GM19328 (cell line): ENCODE results near the gene VIPR2.

Source experiments
- ATAC-seq: cut with Tn5 transposase; IDR thresholded peaks from one replicate; pipeline ENCODE4 v1.9.1; 2021; ENCODE audit warnings: mild to moderate bottlenecking, moderate library complexity; ENCODE audit not compliant: unreplicated experiment

The VIPR2 gene

GRCh38 chr7:159028508-159029401 lies 115.9 kb downstream of the VIPR2 start:
- no peak for ATAC-seq

DNA sequence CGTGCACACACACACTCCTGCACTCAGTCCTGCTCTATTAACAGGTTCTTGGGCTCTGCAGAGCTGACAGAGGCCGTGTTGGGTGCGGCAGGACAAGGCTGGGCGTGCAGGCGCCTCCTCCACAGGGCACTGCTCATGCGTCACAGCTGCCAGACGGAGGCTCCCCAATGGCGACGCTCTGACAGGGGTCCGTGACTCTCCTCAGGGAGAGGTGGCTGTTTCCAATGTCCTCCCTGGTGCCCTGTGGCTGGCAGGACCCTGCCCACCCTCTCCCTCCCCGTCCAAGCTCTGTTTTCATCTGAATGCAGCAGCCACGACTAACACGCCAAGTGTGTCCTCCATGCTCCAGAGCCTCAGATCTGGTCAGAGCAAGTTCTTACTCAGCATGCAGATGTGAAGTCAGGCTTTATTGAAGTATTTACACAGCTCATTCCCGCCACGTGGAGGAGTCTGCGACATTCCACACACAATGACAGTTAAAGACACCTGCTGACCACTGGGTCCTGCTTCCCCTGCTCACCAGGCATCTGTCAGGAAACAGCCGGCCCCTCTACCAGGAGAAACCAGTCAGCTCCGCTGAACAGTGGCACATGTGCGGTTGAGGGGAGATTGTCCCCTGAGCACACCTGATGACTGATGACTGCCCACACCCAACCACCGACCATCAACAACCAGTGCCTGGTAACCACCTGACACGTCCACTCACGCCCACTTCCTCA lies 116.7 kb downstream of the VIPR2 start:
- no peak for ATAC-seq

- no peak for ATAC-seq
Measured at GRCh38 chr7:159027056-159027788, 117.4 kb downstream of the VIPR2 start.

GRCh38 chr7:159026271-159027055 lies 118.2 kb downstream of the VIPR2 start:
- ATAC-seq, result no peak

DNA sequence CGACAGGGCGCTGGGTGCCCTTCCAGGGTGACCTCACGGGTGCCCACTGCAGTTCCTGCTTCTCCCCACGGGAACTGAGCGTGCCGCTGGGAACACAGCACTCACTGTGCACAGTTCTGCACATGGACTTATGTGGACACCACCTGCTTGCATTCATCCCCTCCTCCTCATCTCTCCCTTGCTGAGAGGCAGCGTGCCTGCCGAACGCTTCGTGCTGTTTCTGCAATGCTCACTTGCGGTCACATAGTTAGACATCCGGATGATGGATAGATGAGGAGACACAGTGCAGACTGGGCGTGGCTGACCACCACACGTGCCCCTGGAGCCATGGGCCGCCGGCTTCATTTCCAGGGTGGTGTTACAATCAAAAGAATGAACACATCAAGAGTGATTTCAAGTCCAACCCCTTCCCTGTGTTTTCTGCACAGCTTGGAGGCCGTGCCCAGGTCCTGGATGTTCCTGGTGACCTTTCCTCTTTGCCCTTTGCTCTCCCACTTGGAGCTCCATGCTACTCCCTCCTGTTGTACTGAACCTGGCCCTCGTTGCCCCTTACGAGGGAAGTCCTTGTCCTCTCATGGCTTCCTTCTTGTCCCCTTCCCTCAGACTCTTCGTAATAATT lies 119.4 kb downstream of the VIPR2 start:
- no peak for ATAC-seq

DNA sequence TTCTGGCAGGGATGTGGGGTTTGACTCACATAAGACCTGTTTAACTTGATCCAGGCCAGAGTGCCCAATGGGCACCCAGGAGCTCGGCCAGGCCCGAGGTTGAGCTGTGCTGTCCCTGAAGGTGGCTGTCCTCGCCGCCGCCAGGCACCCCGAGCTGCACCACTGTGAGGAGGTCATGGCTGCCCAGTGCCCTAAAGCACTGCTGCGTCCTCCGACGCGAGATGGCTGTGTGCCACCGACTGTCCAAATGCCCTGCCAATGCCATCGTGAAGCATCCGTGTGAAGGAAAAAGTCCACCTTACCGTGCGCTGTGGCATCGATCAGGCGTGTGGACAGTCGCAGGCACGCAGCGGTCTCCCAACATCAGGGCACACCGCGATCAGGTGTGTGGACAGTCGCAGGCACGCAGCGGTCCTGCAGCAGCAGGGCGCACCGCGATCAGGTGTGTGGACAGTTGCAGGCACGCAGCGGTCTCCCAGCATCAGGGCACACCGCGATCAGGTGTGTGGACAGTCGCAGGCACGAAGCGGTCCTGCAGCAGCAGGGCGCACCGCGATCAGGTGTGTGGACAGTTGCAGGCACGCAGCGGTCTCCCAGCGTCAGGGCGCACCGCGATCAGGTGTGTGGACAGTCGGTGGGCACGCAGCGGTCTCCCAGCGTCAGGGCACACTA lies 120.3 kb downstream of the VIPR2 start:
- ATAC-seq, result no peak

GRCh38 chr7:159023746-159024145 lies 120.9 kb downstream of the VIPR2 start:
- no peak for ATAC-seq

- no peak for ATAC-seq
Measured at GRCh38 chr7:159023206-159023605, 121.5 kb downstream of the VIPR2 start.

- no peak for ATAC-seq
Measured at GRCh38 chr7:159022238-159022993, 122.3 kb downstream of the VIPR2 start.

DNA sequence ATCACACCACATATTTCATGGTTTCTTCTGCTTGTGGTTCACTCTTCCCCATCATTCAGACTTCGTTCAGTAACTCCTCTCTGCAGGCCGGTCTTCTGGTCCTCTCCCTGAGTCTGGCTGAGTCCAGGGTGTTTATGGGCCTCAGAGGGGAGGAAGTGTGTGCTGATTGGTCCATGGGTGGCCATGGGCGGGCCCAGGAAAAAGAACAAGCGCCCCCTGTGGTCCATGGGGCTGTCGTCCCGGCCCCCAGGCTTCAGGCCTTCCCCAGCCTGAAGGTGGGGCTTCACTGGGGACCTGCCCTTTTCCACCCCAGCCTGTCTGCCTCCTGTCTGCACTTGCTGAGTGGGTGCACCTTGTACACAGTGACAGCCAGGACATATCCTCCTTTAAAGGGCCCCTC lies 123.7 kb downstream of the VIPR2 start:
- no peak for ATAC-seq

DNA sequence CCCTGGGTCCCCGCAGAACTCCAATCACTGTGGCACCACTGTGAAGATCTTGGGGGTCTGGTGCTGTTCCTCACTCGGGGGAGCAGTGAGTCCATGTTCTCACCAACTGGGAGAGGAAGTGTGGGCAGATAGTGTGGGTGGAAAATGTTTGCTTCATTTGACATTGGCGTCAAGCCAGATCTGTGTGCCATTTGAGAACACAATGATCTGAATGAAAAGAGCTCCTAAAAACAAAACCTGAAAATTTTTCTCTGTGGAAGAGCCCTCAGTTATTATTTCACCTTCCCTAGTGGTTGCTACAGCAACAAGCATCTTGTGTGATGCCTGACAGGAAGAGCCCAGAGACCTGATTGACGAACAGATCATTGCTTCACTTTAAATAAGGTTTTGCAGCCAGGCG lies 125.6 kb downstream of the VIPR2 start:
- no peak for ATAC-seq

- no peak for ATAC-seq
Measured at GRCh38 chr7:159017741-159018140, 126.9 kb downstream of the VIPR2 start.

GRCh38 chr7:159017210-159017609 lies 127.5 kb downstream of the VIPR2 start:
- ATAC-seq, result no peak

- ATAC-seq, result no peak
Measured at GRCh38 chr7:159016591-159016990, 128.1 kb downstream of the VIPR2 start.

GRCh38 chr7:159015454-159016410 lies 128.9 kb downstream of the VIPR2 start:
- ATAC-seq, result no peak

DNA sequence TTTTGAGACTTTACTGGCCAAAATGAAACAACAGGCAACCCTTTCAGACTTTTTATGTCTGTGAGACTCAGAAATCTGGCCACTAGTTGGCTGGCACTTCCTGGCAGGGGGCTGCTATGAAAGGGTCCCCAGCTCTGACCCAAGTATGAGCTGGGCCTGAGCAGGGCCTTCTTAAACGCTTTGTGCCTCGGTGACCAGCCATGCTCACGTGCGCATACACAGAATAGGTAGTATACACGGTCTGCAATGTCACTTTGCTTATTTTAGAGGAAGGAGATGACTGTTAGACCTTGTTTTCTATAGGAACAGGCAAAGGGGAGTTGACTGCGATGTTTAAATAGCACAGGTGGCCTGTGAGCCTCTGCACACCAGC lies 129.6 kb downstream of the VIPR2 start:
- ATAC-seq, result no peak

DNA sequence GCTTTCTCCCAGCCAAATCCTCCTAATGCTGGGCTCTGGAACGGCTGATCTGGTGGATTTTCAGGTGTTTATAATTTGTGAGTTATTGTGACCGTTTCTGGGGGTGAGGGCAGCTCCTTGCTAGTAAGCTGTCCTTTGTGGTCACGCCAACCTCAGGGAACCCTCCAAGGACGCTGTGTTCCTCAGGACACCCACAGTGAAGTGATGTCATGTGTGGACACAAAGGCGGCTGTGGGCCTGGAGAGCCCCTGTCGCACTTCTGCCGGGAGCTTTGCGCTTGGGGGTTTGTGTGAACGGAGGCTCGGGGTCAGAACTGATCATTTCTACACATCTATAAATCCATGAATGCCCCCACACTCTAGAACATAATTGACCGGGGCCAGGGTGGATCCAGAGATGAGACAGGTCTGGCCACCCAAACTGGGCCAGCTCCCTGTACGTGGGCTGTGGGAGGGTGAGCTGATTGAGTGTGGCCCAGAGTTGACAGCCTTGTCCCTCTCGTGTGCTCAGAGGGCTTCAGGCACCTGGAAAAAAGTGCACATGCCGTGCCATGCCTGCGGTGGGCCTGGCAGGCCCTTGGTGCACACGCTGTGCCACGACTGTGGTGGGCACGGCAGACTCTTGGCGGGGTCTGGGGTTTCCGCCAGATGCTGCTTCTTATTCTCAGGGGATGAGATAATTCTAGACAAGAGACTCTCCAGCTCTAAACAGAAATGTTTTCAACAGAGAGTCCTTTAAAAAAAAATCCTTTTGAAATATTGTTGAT lies 130.2 kb downstream of the VIPR2 start:
- no peak for ATAC-seq
